Activated naive CD4-positive, alpha-beta T cell treated with anti-CD3 and anti-CD28 coated beads, Interleukin-2, amount 50 U/mL, for 24 hours (primary cell): Measurements from ENCODE around the gene KAZN.

ENCODE experiments used
- H3K27ac Mint-ChIP-seq: one replicate; pipeline ENCODE4 v1.8.0; 2021; ENCODE audit warnings: mild to moderate bottlenecking, mixed read lengths
- H3K27me3 Mint-ChIP-seq: one replicate; pipeline ENCODE4 v1.8.0; 2021; ENCODE audit warnings: mixed read lengths
- H3K36me3 Mint-ChIP-seq: one replicate; pipeline ENCODE4 v1.8.0; 2021; ENCODE audit warnings: mixed read lengths
- H3K4me1 Mint-ChIP-seq: one replicate; pipeline ENCODE4 v1.8.0; 2021; ENCODE audit warnings: mixed read lengths
- H3K4me3 Mint-ChIP-seq: one replicate; pipeline ENCODE4 v1.8.0; 2021; ENCODE audit warnings: mild to moderate bottlenecking, mixed read lengths
- H3K9me3 Mint-ChIP-seq: one replicate; pipeline ENCODE4 v1.8.0; 2021; ENCODE audit warnings: mixed read lengths

KAZN gene

DNA sequence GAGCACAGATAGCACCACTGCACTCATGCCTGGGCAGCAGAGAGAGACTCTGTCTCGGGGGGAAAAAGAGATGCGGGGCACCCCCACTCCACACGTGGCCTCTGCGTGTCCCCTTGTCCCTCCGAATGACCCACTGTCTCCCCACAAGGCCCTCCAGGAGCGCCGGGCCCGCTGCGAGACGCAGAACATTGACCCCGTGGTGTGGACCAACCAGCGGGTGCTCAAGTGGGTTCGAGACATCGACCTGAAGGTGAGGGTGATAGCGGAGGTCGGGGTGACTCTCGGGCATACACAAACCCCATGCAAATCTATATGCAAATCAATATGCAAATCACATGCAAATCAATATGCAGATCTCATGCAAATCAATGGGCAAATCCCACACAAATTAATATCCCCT is 504.7 kb downstream of the KAZN start:
- H3K27me3 Mint-ChIP-seq: peaks cover 22% of the 10 kb centered on the region
- no peak overlapping the region for H3K27ac Mint-ChIP-seq
- H3K4me1 Mint-ChIP-seq: peaks cover 12% of the 10 kb centered on the region
- H3K36me3 Mint-ChIP-seq: no peaks in the 10 kb centered on the region
- H3K4me3 Mint-ChIP-seq: no peak overlapping the region
- H3K9me3 Mint-ChIP-seq: no peaks in the 10 kb centered on the region

DNA sequence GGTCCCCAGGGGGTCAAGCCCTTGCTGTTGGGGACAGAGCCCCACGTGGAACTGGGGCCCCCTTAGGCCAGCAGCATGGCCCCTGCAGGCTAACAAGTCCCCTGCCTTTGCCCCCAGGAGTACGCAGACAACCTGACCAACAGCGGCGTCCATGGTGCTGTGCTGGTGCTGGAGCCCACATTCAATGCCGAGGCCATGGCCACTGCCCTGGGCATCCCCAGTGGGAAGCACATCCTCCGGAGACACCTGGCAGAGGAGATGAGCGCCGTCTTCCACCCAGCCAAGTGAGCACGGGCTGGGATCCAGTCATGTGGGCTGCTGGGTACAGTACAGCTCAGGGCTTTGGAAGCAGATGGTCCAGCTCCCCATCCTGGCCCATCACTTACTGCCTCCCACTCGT is 505.4 kb downstream of the KAZN start:
- Mint-ChIP-seq H3K9me3 (no peaks in the 10 kb centered on the region), H3K4me1 (peaks cover 12% of the 10 kb centered on the region), H3K36me3 (no peaks in the 10 kb centered on the region), H3K27me3 (peaks cover 21% of the 10 kb centered on the region), H3K4me3 (no peak overlapping the region), H3K27ac (no peak overlapping the region)

DNA sequence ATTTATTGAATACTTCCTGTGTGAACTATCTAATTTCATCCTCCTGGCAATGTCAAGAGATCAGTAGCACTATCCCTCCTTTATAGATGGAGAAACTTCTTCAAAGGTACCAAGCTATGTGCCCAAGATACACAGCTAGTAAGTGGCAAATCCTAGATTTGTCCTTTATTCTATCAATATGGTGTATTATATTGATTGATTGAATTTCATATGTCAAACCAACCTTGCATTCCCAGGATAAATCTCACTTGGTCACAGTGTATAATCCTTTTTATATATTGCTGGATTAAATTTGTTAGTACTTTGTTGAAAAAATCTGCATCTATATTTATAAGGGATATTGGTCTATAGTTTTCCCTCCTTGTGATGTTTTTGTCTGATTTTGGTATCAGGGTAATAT is 506.3 kb downstream of the KAZN start:
- Mint-ChIP-seq H3K4me3 (no peak overlapping the region), H3K9me3 (no peaks in the 10 kb centered on the region), H3K27me3 (peaks cover 12% of the 10 kb centered on the region), H3K4me1 (peaks cover 11% of the 10 kb centered on the region), H3K27ac (no peak overlapping the region), H3K36me3 (no peaks in the 10 kb centered on the region)

DNA sequence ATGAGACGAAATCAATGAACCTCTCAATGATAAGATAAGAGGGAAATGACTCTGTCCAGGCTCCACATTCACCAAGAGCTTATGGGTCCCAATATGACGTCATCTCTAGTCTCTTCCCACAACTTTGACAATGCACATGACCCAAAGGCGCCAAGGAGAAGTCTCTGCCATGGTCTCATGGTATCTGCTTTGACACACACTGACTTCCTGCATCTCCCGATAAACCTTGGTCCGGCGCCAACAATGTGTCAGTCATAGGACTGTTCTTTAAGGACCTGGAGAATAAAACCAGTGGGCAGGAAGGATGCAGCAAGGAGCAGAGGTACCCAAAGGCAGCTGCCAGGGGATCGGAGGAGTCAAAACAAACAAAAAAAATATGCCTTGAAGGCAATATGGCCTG is 508.1 kb downstream of the KAZN start:
- no peaks in the 10 kb centered on the region for H3K4me1 Mint-ChIP-seq
- H3K27me3 Mint-ChIP-seq: peaks cover 3% of the 10 kb centered on the region
- H3K36me3 Mint-ChIP-seq: no peaks in the 10 kb centered on the region
- no peaks in the 10 kb centered on the region for H3K9me3 Mint-ChIP-seq
- no peak overlapping the region for H3K27ac Mint-ChIP-seq
- no peak overlapping the region for H3K4me3 Mint-ChIP-seq

DNA sequence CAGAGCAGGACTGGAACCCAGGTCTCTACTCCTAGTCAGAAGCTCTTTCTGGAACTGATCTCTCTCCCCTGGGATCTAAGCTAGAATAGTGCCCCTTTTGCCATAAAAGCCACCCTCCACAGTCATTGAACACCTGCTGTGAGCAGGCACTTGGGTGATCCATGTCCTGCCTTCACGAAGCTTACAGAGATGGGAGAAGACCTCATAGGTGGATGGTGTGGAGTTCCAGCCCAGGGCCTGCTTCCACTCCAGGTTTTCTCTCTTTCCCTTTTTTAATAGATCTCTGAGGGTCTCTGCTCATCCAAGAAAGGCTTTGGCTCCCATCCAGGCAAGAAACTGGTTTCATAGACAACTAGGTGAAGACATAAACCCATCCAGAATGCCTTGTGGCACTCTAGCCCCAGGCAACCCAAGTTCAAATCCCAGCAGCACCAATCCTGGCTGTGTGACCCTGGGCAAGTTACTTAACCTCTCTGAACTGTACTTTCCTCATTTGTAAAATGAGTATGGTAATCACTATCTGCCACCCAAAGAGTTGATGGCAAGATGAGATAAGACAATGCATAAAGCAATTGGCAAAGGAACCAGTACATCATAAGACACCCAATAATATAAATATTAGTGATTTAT is 508.7 kb downstream of the KAZN start:
- H3K36me3 Mint-ChIP-seq: no peaks in the 10 kb centered on the region
- no peaks in the 10 kb centered on the region for H3K9me3 Mint-ChIP-seq
- no peaks in the 10 kb centered on the region for H3K27me3 Mint-ChIP-seq
- no peak overlapping the region for H3K4me3 Mint-ChIP-seq
- no peak overlapping the region for H3K27ac Mint-ChIP-seq
- H3K4me1 Mint-ChIP-seq: no peaks in the 10 kb centered on the region

DNA sequence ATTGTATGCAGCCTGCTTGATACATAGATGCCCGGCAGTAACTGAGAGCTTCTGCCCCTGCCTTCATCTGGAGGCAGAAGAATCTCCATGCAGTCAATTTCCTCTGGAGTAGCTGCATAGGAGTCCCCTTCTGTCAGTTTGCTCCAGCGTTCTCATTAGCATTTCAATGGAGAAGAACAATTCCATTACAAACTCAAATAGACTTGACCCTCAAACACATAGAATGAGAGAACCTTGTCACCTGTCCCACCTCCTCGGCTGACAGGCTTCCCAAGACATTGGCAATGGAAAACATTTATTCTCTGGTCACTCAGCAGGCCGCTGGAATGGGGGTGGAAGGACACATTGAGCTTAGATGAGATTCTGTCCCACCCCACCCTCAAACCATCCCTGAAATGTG is 509.4 kb downstream of the KAZN start:
- no peaks in the 10 kb centered on the region for H3K36me3 Mint-ChIP-seq
- no peaks in the 10 kb centered on the region for H3K9me3 Mint-ChIP-seq
- H3K27ac Mint-ChIP-seq: no peak overlapping the region
- H3K4me1 Mint-ChIP-seq: no peaks in the 10 kb centered on the region
- H3K27me3 Mint-ChIP-seq: no peaks in the 10 kb centered on the region
- no peak overlapping the region for H3K4me3 Mint-ChIP-seq

DNA sequence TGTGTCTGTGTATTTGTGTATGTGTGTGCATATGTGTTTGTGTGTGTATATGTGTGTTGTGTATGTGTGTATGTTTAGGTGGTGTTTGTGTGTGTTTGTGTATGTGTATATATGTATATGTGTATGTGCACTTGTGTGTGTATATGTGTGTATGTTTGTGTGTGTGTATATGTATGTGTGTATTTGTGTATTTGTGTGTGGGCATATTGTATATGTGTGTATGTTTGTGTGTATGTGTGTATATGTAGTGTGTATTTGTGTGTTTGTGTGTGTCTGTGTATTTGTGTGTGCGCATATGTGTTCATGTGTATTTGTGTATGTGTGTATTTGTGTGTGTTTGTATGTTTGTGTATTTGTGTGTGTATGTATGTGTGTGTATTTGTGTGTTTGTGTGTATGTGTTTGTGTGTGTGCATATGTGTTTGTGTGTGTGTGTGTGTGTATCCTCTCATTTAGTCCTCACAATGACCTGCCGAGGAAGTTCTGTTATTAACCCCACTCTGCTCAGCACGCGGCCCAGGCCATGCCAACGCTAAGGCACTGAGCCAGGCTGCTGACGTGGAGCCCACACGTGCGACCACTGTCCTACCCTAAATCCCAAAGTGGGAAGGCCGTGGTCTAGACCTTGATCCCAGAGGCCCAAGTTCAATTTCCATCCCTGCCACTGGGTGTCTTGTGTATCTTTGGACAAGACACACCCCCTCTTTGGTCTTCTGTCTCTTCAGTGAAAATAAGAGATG is 511.8 kb downstream of the KAZN start:
- peaks cover 2% of the 10 kb centered on the region for H3K27me3 Mint-ChIP-seq
- H3K4me3 Mint-ChIP-seq: no peak overlapping the region
- no peaks in the 10 kb centered on the region for H3K4me1 Mint-ChIP-seq

DNA sequence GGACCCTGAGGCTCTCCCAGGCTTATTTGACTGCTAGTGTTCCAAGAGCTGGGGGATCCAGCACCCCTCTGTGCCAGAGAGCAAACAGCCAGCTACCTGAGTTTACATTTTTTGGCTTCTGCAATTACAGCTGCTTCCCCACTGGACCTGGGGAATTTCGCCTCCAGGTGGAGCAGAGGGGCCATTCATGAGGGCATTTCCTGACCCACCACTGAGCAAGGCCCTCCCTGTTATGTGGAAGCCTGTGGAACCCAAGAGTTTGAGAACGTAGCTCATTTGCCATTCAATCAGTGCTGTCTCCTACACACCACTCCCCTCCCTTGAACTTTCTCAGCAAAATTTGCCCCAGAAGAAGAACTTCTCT is 512.4 kb downstream of the KAZN start:
- H3K9me3 Mint-ChIP-seq: no peaks in the 10 kb centered on the region
- H3K4me3 Mint-ChIP-seq: no peak overlapping the region
- H3K27me3 Mint-ChIP-seq: peaks cover 2% of the 10 kb centered on the region
- H3K27ac Mint-ChIP-seq: no peak overlapping the region
- no peaks in the 10 kb centered on the region for H3K36me3 Mint-ChIP-seq
- H3K4me1 Mint-ChIP-seq: no peaks in the 10 kb centered on the region

More for the DNA sequence above, 511.8 kb downstream of the KAZN start:
- Mint-ChIP-seq H3K9me3 (no peaks in the 10 kb centered on the region), H3K36me3 (no peaks in the 10 kb centered on the region), H3K27ac (no peak overlapping the region)

DNA sequence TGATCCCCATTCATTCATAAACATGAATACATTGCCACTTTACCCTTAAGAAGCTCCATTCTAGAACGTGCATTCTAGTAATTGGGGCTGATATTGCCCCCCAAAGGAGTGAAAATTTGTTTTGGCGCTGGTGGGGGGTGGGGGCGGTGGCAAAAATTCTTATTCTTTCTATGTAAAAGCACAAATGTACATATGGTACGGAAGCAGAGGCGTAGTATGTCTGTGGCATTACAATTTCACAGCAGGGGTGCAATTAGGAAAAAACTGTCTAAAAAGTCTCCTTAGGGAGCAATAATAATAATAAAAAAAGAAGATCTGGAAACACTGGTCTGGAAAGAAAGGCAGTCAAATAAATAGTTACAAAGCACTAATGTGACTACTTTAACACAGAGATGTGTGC is 514.7 kb downstream of the KAZN start:
- Mint-ChIP-seq H3K4me1 (no peaks in the 10 kb centered on the region), H3K27ac (no peak overlapping the region), H3K9me3 (no peaks in the 10 kb centered on the region), H3K36me3 (no peaks in the 10 kb centered on the region), H3K27me3 (peaks cover 3% of the 10 kb centered on the region), H3K4me3 (no peak overlapping the region)

DNA sequence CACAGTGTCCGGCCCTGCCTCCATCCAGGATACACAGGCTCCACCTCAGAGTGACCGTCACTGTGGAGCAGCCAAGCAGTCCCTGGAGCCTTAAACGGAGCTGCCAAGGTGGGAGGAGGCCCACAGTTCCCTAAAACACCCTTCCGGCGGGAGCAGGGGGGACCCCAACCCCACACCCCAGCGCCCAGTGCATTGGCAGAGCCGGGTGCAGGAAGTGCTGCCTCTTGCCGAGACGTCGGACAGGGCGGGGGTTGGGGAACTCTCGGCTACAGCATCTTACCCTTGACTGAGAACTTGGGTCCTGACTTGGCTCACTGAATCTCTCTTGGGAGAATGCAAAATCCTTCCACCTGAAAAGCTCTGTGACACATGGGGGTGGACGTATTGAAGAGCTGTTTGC is 516.4 kb downstream of the KAZN start:
- Mint-ChIP-seq H3K4me3 (no peak overlapping the region), H3K27me3 (peaks cover 3% of the 10 kb centered on the region), H3K36me3 (no peaks in the 10 kb centered on the region), H3K9me3 (no peaks in the 10 kb centered on the region), H3K27ac (no peak overlapping the region), H3K4me1 (no peaks in the 10 kb centered on the region)

DNA sequence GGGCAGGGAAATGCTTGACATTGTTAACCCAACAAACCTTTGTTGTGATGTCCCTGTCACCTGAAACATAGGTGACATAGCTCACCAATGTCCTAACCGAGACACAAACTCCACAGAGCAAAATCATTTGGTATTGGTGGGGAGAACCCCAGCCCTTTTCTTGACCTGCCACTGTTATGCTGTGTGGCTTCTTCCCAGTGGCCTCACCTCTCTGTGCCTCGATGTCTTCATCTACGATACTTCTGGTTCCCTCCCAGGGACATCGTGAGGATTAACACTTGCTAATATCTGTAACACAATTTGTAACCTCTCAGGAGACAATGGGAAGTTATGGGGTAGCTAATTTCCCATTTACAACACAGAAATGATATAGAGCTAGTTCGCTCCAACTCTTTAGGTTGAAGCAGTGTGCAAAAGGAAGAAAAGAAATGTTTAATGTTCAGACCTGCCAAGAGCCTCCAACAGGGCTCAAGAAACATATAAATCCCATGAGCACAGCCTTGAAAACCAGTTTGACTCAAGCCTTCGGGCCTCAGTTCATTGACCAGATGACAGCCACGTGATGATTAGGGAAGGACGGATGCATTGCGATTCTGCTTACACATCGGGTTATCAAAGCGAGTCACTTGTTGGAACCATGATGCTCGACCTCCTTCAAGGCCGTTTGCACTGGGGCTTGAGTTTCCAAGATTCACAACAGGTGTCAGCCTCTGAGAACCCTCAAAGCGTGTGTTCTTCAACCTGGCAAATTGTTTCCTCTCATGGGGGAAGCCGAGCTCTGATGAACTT is 517.3 kb downstream of the KAZN start:
- peaks cover 3% of the 10 kb centered on the region for H3K27me3 Mint-ChIP-seq

DNA sequence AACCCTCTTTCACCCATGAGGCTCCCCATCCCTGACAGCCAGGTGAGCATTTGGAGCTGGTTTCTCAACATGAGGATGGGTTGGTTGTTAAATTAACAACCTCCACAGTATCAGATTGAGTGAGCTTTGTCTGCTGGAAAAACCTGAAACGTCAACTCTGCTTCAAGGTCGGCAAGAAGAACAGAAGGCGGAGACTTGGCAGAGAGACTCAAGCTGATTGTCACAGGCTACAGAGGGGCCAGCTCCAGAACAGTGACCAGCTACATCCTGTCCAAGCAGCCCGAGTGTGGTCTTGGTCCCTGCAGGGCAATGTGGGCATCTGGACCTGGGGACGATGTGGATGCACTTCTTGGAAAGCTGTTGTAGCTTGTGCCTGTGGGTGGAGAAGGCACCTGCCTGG is 518.5 kb downstream of the KAZN start:
- no peaks in the 10 kb centered on the region for H3K9me3 Mint-ChIP-seq
- H3K4me3 Mint-ChIP-seq: no peak overlapping the region
- no peak overlapping the region for H3K27ac Mint-ChIP-seq
- no peaks in the 10 kb centered on the region for H3K4me1 Mint-ChIP-seq
- H3K36me3 Mint-ChIP-seq: no peaks in the 10 kb centered on the region
- peaks cover 3% of the 10 kb centered on the region for H3K27me3 Mint-ChIP-seq

More for the DNA sequence above, 517.3 kb downstream of the KAZN start:
- H3K36me3 Mint-ChIP-seq: no peaks in the 10 kb centered on the region
- H3K9me3 Mint-ChIP-seq: no peaks in the 10 kb centered on the region
- no peak overlapping the region for H3K4me3 Mint-ChIP-seq
- no peak overlapping the region for H3K27ac Mint-ChIP-seq
- H3K4me1 Mint-ChIP-seq: no peaks in the 10 kb centered on the region

DNA sequence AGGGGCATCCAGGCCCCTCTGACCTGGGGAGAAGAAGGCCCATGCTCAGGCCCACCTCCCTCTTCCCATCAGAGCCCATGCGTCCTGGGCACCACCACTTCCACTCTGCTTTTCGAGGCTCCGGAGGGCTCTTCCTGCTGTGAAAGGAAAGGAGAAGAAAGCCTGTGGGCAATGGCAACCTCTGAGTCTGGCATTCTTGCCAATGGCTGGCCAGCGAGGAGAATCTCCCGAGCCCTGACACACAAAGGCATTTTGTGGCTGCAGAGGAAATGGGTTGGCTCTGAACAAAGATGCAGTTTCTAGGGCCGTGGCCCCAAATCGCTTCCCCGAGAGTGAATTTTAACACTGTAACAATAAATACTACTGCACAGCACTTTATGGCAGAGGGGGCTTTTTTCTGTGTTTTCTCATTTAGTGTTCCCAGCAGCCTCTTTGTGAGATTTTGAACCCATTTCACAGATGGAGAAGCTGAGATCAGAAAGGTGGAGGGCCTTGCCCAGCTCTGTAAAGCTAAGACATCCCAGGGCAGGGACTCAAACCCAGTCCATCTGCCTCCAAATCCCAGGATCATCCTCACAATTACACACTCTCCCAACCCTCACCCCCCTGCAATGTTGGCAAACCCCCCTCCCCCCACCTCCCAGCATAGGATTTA is 519.3 kb downstream of the KAZN start:
- no peak overlapping the region for H3K4me3 Mint-ChIP-seq
- H3K27me3 Mint-ChIP-seq: peaks cover 3% of the 10 kb centered on the region
- no peaks in the 10 kb centered on the region for H3K36me3 Mint-ChIP-seq
- no peak overlapping the region for H3K27ac Mint-ChIP-seq
- H3K9me3 Mint-ChIP-seq: no peaks in the 10 kb centered on the region
- no peaks in the 10 kb centered on the region for H3K4me1 Mint-ChIP-seq

DNA sequence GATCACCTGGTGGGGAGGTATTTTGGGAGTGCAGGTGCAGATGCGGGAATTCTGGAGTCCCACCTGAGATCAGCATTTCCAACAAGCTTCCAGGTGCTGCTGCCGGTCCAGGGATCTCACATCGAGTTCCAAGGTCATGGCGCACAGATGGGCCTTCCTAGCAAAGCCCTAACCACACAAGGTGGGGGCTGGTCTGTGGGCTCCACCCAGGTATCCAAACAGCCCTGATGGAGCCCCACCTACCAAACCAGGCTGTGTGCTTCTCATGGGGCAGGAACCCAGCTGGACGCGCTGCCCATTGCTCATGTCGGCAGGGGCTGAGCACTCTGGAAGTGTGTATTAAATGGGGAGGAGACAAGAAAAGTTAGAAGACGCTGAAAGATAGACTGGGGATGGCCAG is 520.1 kb downstream of the KAZN start:
- H3K27ac Mint-ChIP-seq: no peak overlapping the region
- H3K27me3 Mint-ChIP-seq: peaks cover 3% of the 10 kb centered on the region
- no peaks in the 10 kb centered on the region for H3K4me1 Mint-ChIP-seq

DNA sequence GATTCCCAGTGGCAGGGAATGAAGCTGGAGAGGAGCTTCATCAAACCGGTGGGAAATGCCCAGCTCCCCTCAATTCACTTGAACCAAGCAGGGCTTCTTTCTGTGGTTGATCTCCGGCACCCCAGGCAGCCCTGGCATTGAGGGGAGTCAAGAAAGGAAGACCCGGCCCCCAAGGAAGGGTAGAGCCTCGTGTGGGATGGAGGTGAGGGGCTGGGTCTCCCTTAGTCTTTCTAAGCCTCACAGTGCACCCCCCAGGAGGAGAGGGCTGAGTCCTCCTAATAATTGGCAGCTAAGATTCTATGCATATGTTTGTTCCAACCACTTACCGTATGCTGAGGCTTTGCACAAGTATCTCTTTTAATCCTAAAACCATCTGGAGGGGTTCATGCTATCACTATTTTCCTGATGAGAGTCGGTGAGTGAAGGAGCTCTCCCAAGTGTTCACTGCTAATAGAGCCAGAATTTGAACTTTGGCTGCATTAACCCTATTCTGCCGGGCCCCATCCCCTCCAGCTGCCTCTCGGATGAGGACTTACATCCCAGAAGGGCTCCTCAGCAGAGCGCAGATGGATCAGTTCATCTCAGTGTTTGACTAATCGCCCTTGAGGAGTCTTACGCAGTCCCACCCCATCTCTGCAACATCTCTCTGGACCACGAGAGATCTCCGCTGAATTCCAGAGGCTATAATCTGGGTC is 521.9 kb downstream of the KAZN start:
- no peaks in the 10 kb centered on the region for H3K36me3 Mint-ChIP-seq
- no peaks in the 10 kb centered on the region for H3K9me3 Mint-ChIP-seq
- H3K27me3 Mint-ChIP-seq: peaks cover 1% of the 10 kb centered on the region
- H3K27ac Mint-ChIP-seq: no peak overlapping the region
- H3K4me3 Mint-ChIP-seq: no peak overlapping the region
- H3K4me1 Mint-ChIP-seq: no peaks in the 10 kb centered on the region

More for the DNA sequence above, 520.1 kb downstream of the KAZN start:
- Mint-ChIP-seq H3K4me3 (no peak overlapping the region), H3K9me3 (no peaks in the 10 kb centered on the region), H3K36me3 (no peaks in the 10 kb centered on the region)
